Psoas muscle (tissue), 8 donors: ENCODE data around the gene PGP. TPM values are rescaled to one million over a fixed set of nuclear protein-coding genes. Genes with fewer than 3 reads are reported as not detected.

Experiments used
- ATAC-seq, 4 donors: fragments of 200-7000 bp; cut with Tn5 transposase; one replicate each; pipeline ENCODE4 v1.9.1; 2020; ENCODE audit warnings: moderate library complexity in 3 of 4, mild to moderate bottlenecking in 2 of 4
- DNase-seq, 2 donors: peaks; one replicate each; pipeline ENCODE4 v3.0.0-alpha.2; 2020
- H3K27ac ChIP-seq: fragments of 200-600 bp; one replicate; pipeline ENCODE4 v1.8.0; 2022
- H3K27me3 ChIP-seq, 3 donors: fragments of 200-600 bp in 1 of 3; one replicate each; pipeline versions ENCODE4 v1.6.1 to v1.8.0; 2013 to 2022; ENCODE audit warnings: low read length in 2 of 3, mild to moderate bottlenecking in 2 of 3, moderate library complexity in 1 of 3; ENCODE audit not compliant: insufficient read depth in 3 of 3
- H3K36me3 ChIP-seq, 2 donors: fragments of 200-600 bp in 1 of 2; one replicate each; pipeline versions ENCODE4 v1.6.1 to v1.8.0; 2013 to 2022; ENCODE audit warnings: low read depth in 1 of 2, mild to moderate bottlenecking in 1 of 2, moderate library complexity in 1 of 2; ENCODE audit not compliant: insufficient read depth in 1 of 2
- H3K4me1 ChIP-seq: fragments of 200-600 bp; one replicate; pipeline ENCODE4 v1.8.0; 2022
- H3K4me3 ChIP-seq: fragments of 200-600 bp; one replicate; pipeline ENCODE4 v1.8.0; 2022; ENCODE audit warnings: mild to moderate bottlenecking
- H3K9me3 ChIP-seq: fragments of 200-600 bp; one replicate; pipeline ENCODE4 v1.8.0; 2022
- CTCF ChIP-seq: fragments of 200-600 bp; IDR thresholded peaks from one replicate; pipeline ENCODE4 v1.8.0; 2022; ENCODE audit warnings: antibody characterized with exemption
- WGBS, 3 donors: extraction: QIAGEN DNeasy Blood & Tissue Kit; methylation state at CpG; one replicate each; pipeline versions ENCODE4 v1.1.6 to v1.1.7; 2013; 5-methylcytosine and 5-hydroxymethylcytosine counted together
- intact Hi-C, 2 donors: fragments of 100-400 bp; cut with DNase I; formaldehyde crosslinking; loops; one replicate each; pipeline versions ENCODE4 v1.11.0 to v1.14.2; 2022
- polyA plus RNA-seq, 3 donors: library from polyadenylated mRNA; stranded (reverse); fragments of 200-250 nt; gene quantifications; one replicate each; pipeline ENCODE4 v1.2.3, GENCODE V29; 2013
- total RNA-seq, 4 donors: library from RNA; stranded (reverse); fragmentation: NEBNext Ultra II Directional in 2 of 4; extraction: Animal tissue kit (Norgen Biotek cat#: 25700) in 2 of 4; gene quantifications; one replicate each; pipeline versions ENCODE4 v1.2.1 to v1.2.4, GENCODE V29; 2021 to 2023
- donor health status: healthy with polysubstance abuse.
- donor health status: DM: no; HTN: no; CAD: no; lungs with moderate emphysema.
- donor health status: Bipolar disorder and iron deficiency.
- donor health status: healthy.
- donor health status: DM: yes; HTN: yes; CAD: no.
- donor health status: DM: no; HTN: no; CAD: no.
- donor health status: DM: no; HTN: no; CAD: no.
- donor health status: DM: yes; HTN: yes; CAD: no.

The PGP gene
- total and polyA plus RNA-seq, 7 donors: 20.9 to 35.9 (median 27.4) TPM

- DNase-seq: no peak
- TF ChIP-seq CTCF: no peak
- Histone ChIP-seq H3K4me3 (peak overlapping the region; percentile 43), H3K4me1 (no peaks in the 10 kb centered on the region), H3K36me3 (peaks cover 3 to 75% of the 10 kb centered on the region in 2 donors), H3K27ac (peak overlapping the region; percentile 53), H3K9me3 (no peaks in the 10 kb centered on the region), H3K27me3 (no peaks in the 10 kb centered on the region)
- peak in 2 of 4 donors; percentile 24 for ATAC-seq
- intact Hi-C loops: no loop called here
- WGBS, 3 donors: 60 to 67% (median 66%) methylated on average over 12 to 18 of the region's 18 CpGs
Observed at GRCh38 chr16:2170080-2170479, 44.6 kb downstream of the PGP start.

- Histone ChIP-seq H3K9me3 (no peaks in the 10 kb centered on the region), H3K27ac (no peak overlapping the region), H3K4me1 (no peaks in the 10 kb centered on the region), H3K36me3 (peaks cover 3 to 46% of the 10 kb centered on the region in 2 donors), H3K4me3 (no peak overlapping the region), H3K27me3 (no peaks in the 10 kb centered on the region)
- no peak for ATAC-seq
- WGBS, 3 donors: 89 to 92% (median 89%) methylated on average over 18 of the region's 18 CpGs
- intact Hi-C loops: no loop called here
- no peak for TF ChIP-seq CTCF
- DNase-seq: no peak
Observed at GRCh38 chr16:2167068-2167638, 47.5 kb downstream of the PGP start.

- no peaks in the 10 kb centered on the region for H3K27me3 ChIP-seq
- TF ChIP-seq CTCF: no peak
- H3K36me3 ChIP-seq: peaks cover 3 to 39% of the 10 kb centered on the region in 2 donors
- no peak for DNase-seq
- no peaks in the 10 kb centered on the region for H3K9me3 ChIP-seq
- 85 to 89% (median 87%) methylated on average over 17 of the region's 17 CpGs for WGBS, 3 donors
- ATAC-seq: no peak
- peaks cover 2% of the 10 kb centered on the region for H3K4me1 ChIP-seq
- H3K4me3 ChIP-seq: no peak overlapping the region
- intact Hi-C loops: no loop called here
- no peak overlapping the region for H3K27ac ChIP-seq
Observed at GRCh38 chr16:2166263-2167067, 48.2 kb downstream of the PGP start.

GRCh38 chr16:2165861-2166260, 48.8 kb downstream of the PGP start:
- ATAC-seq (no peak), DNase-seq (no peak)
- intact Hi-C loops: no loop called here
- WGBS, 3 donors: 94 to 98% (median 95%) methylated on average over 12 of the region's 12 CpGs
- no peaks in the 10 kb centered on the region for H3K9me3 ChIP-seq
- no peak overlapping the region for H3K4me3 ChIP-seq
- peaks cover 5% of the 10 kb centered on the region for H3K4me1 ChIP-seq
- no peak overlapping the region for H3K27ac ChIP-seq
- TF ChIP-seq CTCF: no peak
- H3K27me3 ChIP-seq: no peaks in the 10 kb centered on the region
- peaks cover 3 to 33% of the 10 kb centered on the region in 2 donors for H3K36me3 ChIP-seq
